Prostate gland (tissue), 2 donors: ENCODE results near the gene ODAM.

Source experiments
- POLR2AphosphoS5 ChIP-seq: sonication (generic); formaldehyde crosslinking; IDR thresholded peaks from one replicate; pipeline ENCODE4 v1.6.1; 2017; ENCODE audit warnings: antibody characterized with exemption
- TF ChIP-seq, protein P1 (sequence below), 4 experiments: fragments of 200-600 bp in 2 of 4; fragments of 450-650 bp in 2 of 4; sonication (generic) in 2 of 4; IDR thresholded peaks; 1 replicate in 3 of 4; 2 replicates in 1 of 4; pipeline ENCODE4 v1.5.1; 2016 to 2019; ENCODE audit warnings: antibody characterized with exemption in 4 of 4, mild to moderate bottlenecking in 2 of 4, moderate library complexity in 2 of 4

DNA sequence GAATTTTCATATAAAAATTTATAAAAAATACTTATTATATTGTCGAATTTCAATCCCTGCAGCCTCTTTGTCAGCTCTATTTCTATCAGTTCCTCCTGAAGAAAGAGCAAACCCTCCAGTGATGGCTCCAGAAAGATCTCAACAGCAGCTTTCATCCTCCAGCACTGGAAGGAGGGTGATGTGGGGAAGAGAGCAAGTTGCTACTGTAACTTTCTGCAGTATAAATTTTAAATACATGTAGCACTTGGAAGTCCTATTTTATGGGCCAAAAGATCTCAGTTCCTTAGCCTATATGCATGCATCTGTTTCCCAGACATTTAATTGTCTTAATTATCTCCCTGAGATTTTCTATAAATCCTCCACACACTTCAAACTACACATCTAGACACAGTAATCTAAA lies 13.7 kb upstream of the ODAM start:
- TF ChIP-seq, protein P1, sequence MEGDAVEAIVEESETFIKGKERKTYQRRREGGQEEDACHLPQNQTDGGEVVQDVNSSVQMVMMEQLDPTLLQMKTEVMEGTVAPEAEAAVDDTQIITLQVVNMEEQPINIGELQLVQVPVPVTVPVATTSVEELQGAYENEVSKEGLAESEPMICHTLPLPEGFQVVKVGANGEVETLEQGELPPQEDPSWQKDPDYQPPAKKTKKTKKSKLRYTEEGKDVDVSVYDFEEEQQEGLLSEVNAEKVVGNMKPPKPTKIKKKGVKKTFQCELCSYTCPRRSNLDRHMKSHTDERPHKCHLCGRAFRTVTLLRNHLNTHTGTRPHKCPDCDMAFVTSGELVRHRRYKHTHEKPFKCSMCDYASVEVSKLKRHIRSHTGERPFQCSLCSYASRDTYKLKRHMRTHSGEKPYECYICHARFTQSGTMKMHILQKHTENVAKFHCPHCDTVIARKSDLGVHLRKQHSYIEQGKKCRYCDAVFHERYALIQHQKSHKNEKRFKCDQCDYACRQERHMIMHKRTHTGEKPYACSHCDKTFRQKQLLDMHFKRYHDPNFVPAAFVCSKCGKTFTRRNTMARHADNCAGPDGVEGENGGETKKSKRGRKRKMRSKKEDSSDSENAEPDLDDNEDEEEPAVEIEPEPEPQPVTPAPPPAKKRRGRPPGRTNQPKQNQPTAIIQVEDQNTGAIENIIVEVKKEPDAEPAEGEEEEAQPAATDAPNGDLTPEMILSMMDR (IDR thresholded peaks at IDR 0.05), result no peak
- TF ChIP-seq POLR2AphosphoS5, result no peak
